ENCODE results near the gene RGL2.

DNA sequence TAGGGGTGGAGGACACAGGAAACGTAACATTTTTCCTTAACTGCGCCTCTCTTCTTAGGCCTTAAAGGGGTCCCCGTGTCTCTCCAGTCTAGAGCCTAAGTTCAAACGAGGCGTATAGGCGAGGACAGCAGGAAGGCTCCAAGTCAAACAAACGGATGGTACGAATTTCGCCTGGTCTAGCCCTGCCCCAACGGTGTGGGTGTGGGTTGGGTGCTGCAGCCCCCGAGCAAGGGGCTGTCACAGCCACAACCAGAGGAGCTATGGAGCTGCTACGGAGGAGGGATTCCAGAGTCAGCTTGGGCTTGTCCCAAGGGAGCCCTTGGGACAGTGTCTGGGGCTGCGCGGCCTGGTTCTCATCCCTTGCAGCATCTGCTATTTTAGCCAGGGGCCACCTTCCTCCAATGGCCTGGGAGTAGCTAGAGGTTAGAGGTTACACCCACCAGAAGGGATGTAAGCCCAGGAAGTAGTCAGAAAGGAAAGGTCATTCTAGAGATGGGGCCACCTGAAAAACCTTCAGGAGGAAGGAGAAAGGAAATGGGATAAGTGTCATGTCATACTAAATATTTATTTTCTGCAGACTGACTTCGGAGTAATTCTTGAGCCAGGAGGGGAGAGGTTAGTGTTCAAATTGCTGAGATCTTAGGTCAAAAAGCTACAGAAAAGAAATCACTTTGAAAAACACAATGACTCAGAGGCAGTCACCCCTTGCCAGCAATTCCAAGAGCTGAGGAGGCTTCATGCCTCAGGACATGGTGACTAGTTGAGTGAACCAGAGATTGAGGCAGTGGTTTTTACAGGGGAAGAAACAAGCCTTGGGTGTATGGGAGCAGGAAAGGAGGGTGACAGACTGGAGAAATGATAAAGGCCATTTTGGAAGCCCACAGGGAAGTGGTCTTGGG, 48.8 kb downstream of the RGL2 start:
- TF ChIP-seq, protein P1, sequence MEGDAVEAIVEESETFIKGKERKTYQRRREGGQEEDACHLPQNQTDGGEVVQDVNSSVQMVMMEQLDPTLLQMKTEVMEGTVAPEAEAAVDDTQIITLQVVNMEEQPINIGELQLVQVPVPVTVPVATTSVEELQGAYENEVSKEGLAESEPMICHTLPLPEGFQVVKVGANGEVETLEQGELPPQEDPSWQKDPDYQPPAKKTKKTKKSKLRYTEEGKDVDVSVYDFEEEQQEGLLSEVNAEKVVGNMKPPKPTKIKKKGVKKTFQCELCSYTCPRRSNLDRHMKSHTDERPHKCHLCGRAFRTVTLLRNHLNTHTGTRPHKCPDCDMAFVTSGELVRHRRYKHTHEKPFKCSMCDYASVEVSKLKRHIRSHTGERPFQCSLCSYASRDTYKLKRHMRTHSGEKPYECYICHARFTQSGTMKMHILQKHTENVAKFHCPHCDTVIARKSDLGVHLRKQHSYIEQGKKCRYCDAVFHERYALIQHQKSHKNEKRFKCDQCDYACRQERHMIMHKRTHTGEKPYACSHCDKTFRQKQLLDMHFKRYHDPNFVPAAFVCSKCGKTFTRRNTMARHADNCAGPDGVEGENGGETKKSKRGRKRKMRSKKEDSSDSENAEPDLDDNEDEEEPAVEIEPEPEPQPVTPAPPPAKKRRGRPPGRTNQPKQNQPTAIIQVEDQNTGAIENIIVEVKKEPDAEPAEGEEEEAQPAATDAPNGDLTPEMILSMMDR (IDR thresholded peaks at IDR 0.05) = no peak
- no peak for TF ChIP-seq POLR2A (IDR thresholded peaks at IDR 0.05)
